H9 (cell line): ENCODE measurements around the gene COL18A1. TPM values are rescaled to one million over a fixed set of nuclear protein-coding genes. Genes with fewer than 3 reads are reported as not detected.

Experiments used
- DNase-seq: peaks from one replicate; pipeline ENCODE4 v3.0.0-alpha.2; 2017
- H2AFZ ChIP-seq: one replicate; pipeline ENCODE4 v1.6.1; 2013; ENCODE audit warnings: mild to moderate bottlenecking, low read length, control low read depth, moderate library complexity
- H2AK5ac ChIP-seq: 2 replicates; pipeline ENCODE4 v1.6.1; 2013; ENCODE audit warnings: low read length, control low read depth, mixed read lengths; ENCODE audit not compliant: insufficient read length
- H2BK120ac ChIP-seq: one replicate; pipeline ENCODE4 v1.6.1; 2013; ENCODE audit warnings: low read depth, mild to moderate bottlenecking, low read length, control low read depth, inconsistent platforms; ENCODE audit not compliant: poor library complexity, severe bottlenecking
- H2BK12ac ChIP-seq: 2 replicates; pipeline ENCODE4 v1.6.1; 2013; ENCODE audit warnings: low read length, control low read depth, mixed read lengths, low read depth; ENCODE audit not compliant: insufficient read length
- H2BK15ac ChIP-seq: 2 replicates; pipeline ENCODE4 v1.6.1; 2013; ENCODE audit warnings: low read depth, low read length, control low read depth
- H2BK20ac ChIP-seq: one replicate; pipeline ENCODE4 v1.6.1; 2013; ENCODE audit warnings: low read depth, mild to moderate bottlenecking, low read length, control low read depth, inconsistent platforms; ENCODE audit not compliant: poor library complexity, severe bottlenecking
- H2BK5ac ChIP-seq: 2 replicates; pipeline ENCODE4 v1.6.1; 2013; ENCODE audit warnings: low read length, control low read depth, mixed read lengths; ENCODE audit not compliant: insufficient read length
- H3K14ac ChIP-seq: 2 replicates; pipeline ENCODE4 v1.6.1; 2013; ENCODE audit warnings: low read length, control low read depth; ENCODE audit not compliant: insufficient read depth
- H3K18ac ChIP-seq: 2 replicates; pipeline ENCODE4 v1.6.1; 2013; ENCODE audit warnings: low read depth, mild to moderate bottlenecking, mixed read lengths, low read length, control low read depth; ENCODE audit not compliant: insufficient read length
- H3K23ac ChIP-seq: 2 replicates; pipeline ENCODE4 v1.6.1; 2013; ENCODE audit warnings: low read length, control low read depth, mixed read lengths, low read depth; ENCODE audit not compliant: insufficient read length
- H3K23me2 ChIP-seq: 2 replicates; pipeline ENCODE4 v1.6.1; 2013; ENCODE audit warnings: low read depth, mild to moderate bottlenecking, mixed read lengths, low read length, control low read depth; ENCODE audit not compliant: insufficient read length, poor library complexity, severe bottlenecking
- H3K27ac ChIP-seq: 2 replicates; pipeline ENCODE4 v1.5.1; 2013; ENCODE audit warnings: low read length, control low read depth, mixed read lengths, low read depth; ENCODE audit not compliant: insufficient read length
- H3K27me3 ChIP-seq: 2 replicates; pipeline ENCODE4 v1.6.1; 2013; ENCODE audit warnings: low read length, control low read depth, inconsistent platforms; ENCODE audit not compliant: insufficient read depth
- H3K4ac ChIP-seq: 2 replicates; pipeline ENCODE4 v1.6.1; 2013; ENCODE audit warnings: low read depth, mild to moderate bottlenecking, control low read depth, inconsistent platforms, low read length, moderate library complexity
- H3K4me1 ChIP-seq: 2 replicates; pipeline ENCODE4 v1.6.1; 2013; ENCODE audit warnings: low read length, control low read depth, inconsistent platforms; ENCODE audit not compliant: insufficient read depth
- H3K4me2 ChIP-seq: 2 replicates; pipeline ENCODE4 v1.6.1; 2013; ENCODE audit warnings: low read length, control low read depth, mixed read lengths; ENCODE audit not compliant: insufficient read length, insufficient read depth
- H3K56ac ChIP-seq: 2 replicates; pipeline ENCODE4 v1.6.1; 2013; ENCODE audit warnings: low read depth, mild to moderate bottlenecking, mixed read lengths, low read length, control low read depth; ENCODE audit not compliant: insufficient read length
- H3K79me1 ChIP-seq: 2 replicates; pipeline ENCODE4 v1.6.1; 2013; ENCODE audit warnings: low read depth, mild to moderate bottlenecking, moderate library complexity, low read length, control low read depth, inconsistent platforms; ENCODE audit not compliant: insufficient read depth, poor library complexity, severe bottlenecking
- H3K79me2 ChIP-seq: 2 replicates; pipeline ENCODE4 v1.6.1; 2013; ENCODE audit warnings: low read length, control low read depth, inconsistent platforms; ENCODE audit not compliant: insufficient read depth
- H3K9ac ChIP-seq: 2 replicates; pipeline ENCODE4 v1.6.1; 2013; ENCODE audit warnings: low read length, control low read depth, mixed read lengths; ENCODE audit not compliant: insufficient read length; ENCODE audit errors: extremely low read depth
- H3K9me3 ChIP-seq: one replicate; pipeline ENCODE4 v1.6.1; 2013; ENCODE audit warnings: low read depth, low read length, inconsistent platforms; ENCODE audit not compliant: control insufficient read depth
- H3T11ph ChIP-seq: one replicate; pipeline ENCODE4 v1.6.1; 2013; ENCODE audit warnings: mild to moderate bottlenecking, low read length, control low read depth, inconsistent platforms
- H4K20me1 ChIP-seq: one replicate; pipeline ENCODE4 v1.6.1; 2013; ENCODE audit not compliant: control insufficient read depth, insufficient read length, insufficient read depth
- H4K5ac ChIP-seq: 2 replicates; pipeline ENCODE4 v1.6.1; 2013; ENCODE audit warnings: low read depth, mild to moderate bottlenecking, mixed read lengths, low read length, control low read depth; ENCODE audit not compliant: insufficient read length
- H4K8ac ChIP-seq: replicated peaks from 2 replicates; pipeline ENCODE4 v1.6.1; 2013; ENCODE audit warnings: low read length, control low read depth, mixed read lengths, low read depth; ENCODE audit not compliant: insufficient read length
- H4K91ac ChIP-seq: 2 replicates; pipeline ENCODE4 v1.6.1; 2013; ENCODE audit warnings: low read depth, mild to moderate bottlenecking, moderate library complexity, mixed read lengths, low read length, control low read depth; ENCODE audit not compliant: insufficient read length
- H3K27ac Mint-ChIP-seq, 3 experiments: 2 replicates in 2 of 3; 3 replicates in 1 of 3; pipeline ENCODE4 v1.8.0; 2020 to 2021; ENCODE audit warnings: mixed read lengths in 3 of 3, mild to moderate bottlenecking in 1 of 3, moderate library complexity in 1 of 3
- H3K27me3 Mint-ChIP-seq: 2 replicates; pipeline ENCODE4 v1.8.0; 2021; ENCODE audit warnings: low read depth, mild to moderate bottlenecking, moderate library complexity, mixed read lengths
- H3K36me3 Mint-ChIP-seq, 3 experiments: 2 replicates in 2 of 3; 3 replicates in 1 of 3; pipeline ENCODE4 v1.8.0; 2020 to 2021; ENCODE audit warnings: low read depth in 3 of 3, mixed read lengths in 3 of 3; ENCODE audit not compliant: insufficient read depth in 1 of 3
- H3K4me1 Mint-ChIP-seq, 2 experiments: 2 replicates each; pipeline ENCODE4 v1.8.0; 2020; ENCODE audit warnings: mixed read lengths in 2 of 2
- H3K4me3 Mint-ChIP-seq, 2 experiments: 2 replicates in 1 of 2; 3 replicates in 1 of 2; pipeline ENCODE4 v1.8.0; 2020 to 2021; ENCODE audit warnings: mild to moderate bottlenecking in 2 of 2, mixed read lengths in 2 of 2, moderate library complexity in 1 of 2
- H3K9me3 Mint-ChIP-seq, 2 experiments: 2 replicates in 1 of 2; 3 replicates in 1 of 2; pipeline ENCODE4 v1.8.0; 2020; ENCODE audit warnings: mild to moderate bottlenecking in 2 of 2, mixed read lengths in 2 of 2, moderate library complexity in 1 of 2
- WGBS: extraction: QIAGEN DNeasy Blood & Tissue Kit; methylation state at CpG from one replicate; pipeline ENCODE4 v1.1.7; 2013; ENCODE audit warnings: missing lambda C conversion rate, low lambda C conversion rate, mixed read lengths; ENCODE audit not compliant: insufficient read length; ENCODE audit errors: extremely low coverage; 5-methylcytosine and 5-hydroxymethylcytosine counted together
- total RNA-seq: library from RNA; stranded (reverse); gene quantifications from 2 replicates; pipeline ENCODE4 v1.2.1, GENCODE V29; 2021
- TF ChIP-seq, protein P1 (sequence below): fragments of 200-600 bp; sonication (generic); conservative IDR thresholded peaks from 3 replicates; pipeline ENCODE4 v1.8.0; 2021; ENCODE audit warnings: antibody characterized with exemption, mild to moderate bottlenecking

COL18A1 gene
- total RNA-seq, 1 experiment from 2014 or later: 232 TPM

DNA sequence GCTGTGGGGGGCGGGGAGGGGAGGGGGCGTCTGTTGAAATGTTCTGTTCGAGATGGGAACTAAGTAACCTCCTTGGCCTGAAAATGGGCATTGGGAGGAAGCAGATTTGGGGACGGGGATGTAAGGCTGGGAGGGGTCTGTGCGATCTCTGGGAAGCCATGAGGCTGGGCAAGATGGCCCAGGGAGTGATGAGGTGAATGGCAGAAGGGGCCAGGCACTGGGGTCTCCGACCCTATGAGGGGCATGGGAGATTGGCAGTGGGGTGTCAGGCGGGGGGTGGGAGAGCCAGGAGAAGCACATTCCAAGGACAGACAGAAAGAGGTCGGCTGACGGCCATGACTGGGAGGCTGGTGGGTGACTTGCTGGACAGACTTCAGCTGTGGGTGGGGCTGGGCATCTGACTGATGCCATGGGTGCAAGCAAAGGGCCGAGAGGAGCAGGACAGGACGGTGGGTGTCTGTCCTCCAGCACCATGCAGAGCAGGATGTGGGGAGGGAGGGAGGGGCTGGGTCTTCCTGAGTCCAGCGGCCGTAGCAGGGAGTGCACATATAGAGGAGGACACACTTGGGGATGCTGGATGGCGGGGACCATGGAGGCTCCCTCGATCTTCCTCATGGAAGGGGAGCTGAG lies 30.0 kb upstream of the COL18A1 start:
- no CpG with 5 or more reads among the region's 15 CpGs for WGBS

More for the DNA sequence above, 30.0 kb upstream of the COL18A1 start:
- Histone ChIP-seq H2BK5ac (no peak overlapping the region), H3K4me2 (no peak overlapping the region), H3K18ac (no peak overlapping the region), H3K56ac (no peak overlapping the region), H2BK20ac (no peak overlapping the region), H2BK12ac (no peak overlapping the region), H3K79me2 (no peaks in the 10 kb centered on the region), H4K20me1 (no peaks in the 10 kb centered on the region), H2AFZ (no peak overlapping the region), H3K27ac (no peak overlapping the region), H3K27me3 (peaks cover 2% of the 10 kb centered on the region; the same call in 1 of the 2 replicates), H4K5ac (no peak overlapping the region), H4K91ac (no peak overlapping the region), H3K14ac (no peak overlapping the region), H4K8ac (no peak overlapping the region), H3K79me1 (no peaks in the 10 kb centered on the region), H2BK120ac (no peak overlapping the region), H3K4me1 (no peaks in the 10 kb centered on the region; the same call in 1 of the 2 replicates), H2AK5ac (no peak overlapping the region), H3K4ac (no peak overlapping the region), H3K9me3 (no peaks in the 10 kb centered on the region), H3K23ac (no peak overlapping the region), H3K9ac (no peak overlapping the region), H3K23me2 (no peaks in the 10 kb centered on the region), H2BK15ac (no peak overlapping the region), H3T11ph (no peak overlapping the region)
- Mint-ChIP-seq H3K4me1 (peaks cover 36 to 45% of the 10 kb centered on the region in 2 experiments), H3K9me3 (peaks cover 24 to 28% of the 10 kb centered on the region in 2 experiments), H3K27me3 (peaks cover 11% of the 10 kb centered on the region), H3K36me3 (peaks cover 0 to 18% (median 12%) of the 10 kb centered on the region in 3 experiments; a peak in 6 of 7 replicates), H3K27ac (no peak overlapping the region), H3K4me3 (0 out of 5 replicates have a peak overlapping the region, but pooled peaks of 1 of the 2 experiments have one; percentile 36)
- TF ChIP-seq, protein P1, sequence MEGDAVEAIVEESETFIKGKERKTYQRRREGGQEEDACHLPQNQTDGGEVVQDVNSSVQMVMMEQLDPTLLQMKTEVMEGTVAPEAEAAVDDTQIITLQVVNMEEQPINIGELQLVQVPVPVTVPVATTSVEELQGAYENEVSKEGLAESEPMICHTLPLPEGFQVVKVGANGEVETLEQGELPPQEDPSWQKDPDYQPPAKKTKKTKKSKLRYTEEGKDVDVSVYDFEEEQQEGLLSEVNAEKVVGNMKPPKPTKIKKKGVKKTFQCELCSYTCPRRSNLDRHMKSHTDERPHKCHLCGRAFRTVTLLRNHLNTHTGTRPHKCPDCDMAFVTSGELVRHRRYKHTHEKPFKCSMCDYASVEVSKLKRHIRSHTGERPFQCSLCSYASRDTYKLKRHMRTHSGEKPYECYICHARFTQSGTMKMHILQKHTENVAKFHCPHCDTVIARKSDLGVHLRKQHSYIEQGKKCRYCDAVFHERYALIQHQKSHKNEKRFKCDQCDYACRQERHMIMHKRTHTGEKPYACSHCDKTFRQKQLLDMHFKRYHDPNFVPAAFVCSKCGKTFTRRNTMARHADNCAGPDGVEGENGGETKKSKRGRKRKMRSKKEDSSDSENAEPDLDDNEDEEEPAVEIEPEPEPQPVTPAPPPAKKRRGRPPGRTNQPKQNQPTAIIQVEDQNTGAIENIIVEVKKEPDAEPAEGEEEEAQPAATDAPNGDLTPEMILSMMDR: no peak
- DNase-seq: no peak
